Activated gamma-delta T cell (primary cell): ENCODE data around the gene SLF2.

ENCODE experiments used
- DNase-seq: peaks from one replicate; lab custom pipeline; 2025; lab: John Stamatoyannopoulos, UW

The SLF2 gene

DNA sequence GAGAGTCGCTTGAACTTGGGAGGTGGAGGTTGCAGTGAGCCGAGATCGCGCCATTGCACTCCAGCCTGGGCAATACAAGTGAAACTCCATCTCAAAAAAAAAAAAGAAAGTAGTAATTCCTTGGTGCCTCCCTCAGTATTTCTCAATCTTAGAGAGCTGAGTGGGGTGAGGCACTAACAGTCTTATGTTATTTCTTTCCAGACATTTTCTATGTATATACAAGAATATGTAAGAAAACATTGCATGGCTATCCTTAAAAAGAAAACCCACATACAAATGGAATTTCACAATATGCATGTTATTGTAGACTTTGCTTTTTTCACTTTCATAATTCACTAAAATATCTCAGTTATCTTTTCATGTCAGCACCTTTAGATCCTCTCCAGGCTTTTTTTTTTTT is 13.6 kb upstream of the SLF2 start:
- no peak for DNase-seq

DNA sequence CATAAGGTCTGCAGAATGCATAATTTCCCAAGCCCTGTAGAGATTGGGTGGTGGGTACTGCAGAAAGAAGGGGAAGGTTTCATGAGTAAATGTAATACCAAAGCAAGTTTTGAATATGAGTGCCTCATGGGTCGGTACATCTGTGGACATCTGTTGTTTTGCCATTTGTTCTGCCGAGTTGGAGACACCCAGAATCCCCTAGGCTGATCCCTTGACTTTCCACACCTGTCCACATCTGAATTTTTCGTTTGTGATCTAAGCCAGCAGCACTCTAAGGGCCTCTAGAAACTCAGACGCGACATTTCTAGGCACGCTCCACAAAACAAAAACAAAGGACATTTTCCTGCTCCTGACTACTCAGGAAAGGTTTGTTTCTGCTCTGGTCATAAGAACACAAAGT is 11.7 kb upstream of the SLF2 start:
- no peak for DNase-seq

DNA sequence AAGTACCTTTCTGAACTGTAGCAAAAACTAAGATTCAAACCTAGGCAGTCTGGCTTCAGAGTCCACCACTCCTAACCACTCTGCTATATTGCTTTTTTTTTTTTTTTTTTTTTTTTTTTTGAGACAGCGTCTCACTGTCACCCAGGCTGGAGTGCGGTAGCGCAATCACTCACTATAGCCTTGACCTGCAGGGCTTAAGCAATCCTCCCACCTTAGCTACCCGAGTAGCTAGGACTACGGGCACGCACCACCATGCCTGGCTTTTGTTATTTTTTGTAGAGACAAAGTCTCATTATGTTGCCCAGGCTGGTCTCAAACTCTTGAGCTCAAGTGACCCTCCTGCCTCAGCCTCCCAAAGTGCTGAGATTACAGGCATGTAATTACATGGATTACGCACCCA is 10.1 kb upstream of the SLF2 start:
- no peak for DNase-seq

DNA sequence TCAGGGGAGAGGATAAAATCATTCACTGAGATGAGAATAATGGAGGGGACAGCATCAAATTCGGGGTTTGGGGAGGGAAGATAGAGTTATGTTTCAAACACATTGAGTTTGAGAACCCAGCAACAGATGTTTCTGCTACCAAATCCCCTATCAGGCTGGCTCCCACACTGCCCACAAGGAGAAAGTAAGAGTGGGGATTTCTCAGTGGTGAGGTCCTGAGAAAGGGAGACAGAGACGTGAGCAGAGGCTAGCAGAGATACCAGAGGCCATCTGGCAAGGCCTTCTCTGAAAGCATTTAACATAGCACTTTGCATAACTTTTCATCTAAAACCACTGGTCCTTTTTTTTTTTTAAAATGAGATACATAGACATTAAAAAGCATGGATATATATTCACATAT is 7.8 kb upstream of the SLF2 start:
- DNase-seq: no peak

DNA sequence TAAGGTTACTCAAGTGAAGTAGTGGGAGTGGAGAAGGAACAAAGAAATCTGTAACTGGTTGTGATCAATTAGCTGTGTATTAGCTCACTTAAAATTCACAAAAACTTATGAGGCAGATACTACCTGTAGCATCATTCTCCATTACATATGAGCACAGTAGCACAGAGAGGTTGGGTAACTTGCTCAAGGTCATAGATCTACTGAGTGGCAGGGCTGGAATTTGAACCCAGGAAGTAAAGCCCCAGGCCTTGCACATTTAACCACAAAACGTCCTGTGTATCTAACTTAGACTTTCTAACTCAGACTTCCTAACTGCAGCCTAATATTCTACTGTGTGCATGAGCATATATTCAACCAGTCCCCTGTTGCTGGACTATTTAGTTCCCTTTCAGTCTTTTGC is 5.6 kb upstream of the SLF2 start:
- no peak for DNase-seq

DNA sequence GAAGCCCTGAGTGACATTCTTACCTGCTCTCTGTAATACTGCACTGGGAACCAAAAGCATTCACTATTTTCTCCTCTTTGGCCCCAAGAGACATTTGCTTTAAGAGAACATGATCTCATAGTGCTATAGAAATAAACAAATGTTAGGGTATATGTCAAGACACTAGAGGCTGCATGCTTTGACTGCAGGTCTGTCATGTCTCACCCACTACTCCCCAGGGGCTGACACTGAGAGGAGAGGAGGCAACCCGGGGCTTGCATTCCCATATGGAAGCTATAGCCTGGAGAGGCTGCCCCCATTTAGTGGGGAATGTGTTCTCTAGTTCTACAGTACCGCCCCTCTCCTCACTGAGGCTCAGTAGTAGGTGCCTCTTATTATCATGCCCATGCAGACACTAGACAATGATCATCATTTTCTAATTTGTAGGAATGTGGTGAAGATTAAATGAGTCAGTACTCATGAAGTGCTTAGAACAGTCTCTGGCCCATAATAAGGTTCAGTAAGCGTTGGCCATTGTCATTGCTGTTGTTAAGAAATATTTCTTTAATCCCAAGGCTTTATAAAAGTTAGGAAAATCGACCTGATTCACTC is 4.9 kb upstream of the SLF2 start:
- no peak for DNase-seq

DNA sequence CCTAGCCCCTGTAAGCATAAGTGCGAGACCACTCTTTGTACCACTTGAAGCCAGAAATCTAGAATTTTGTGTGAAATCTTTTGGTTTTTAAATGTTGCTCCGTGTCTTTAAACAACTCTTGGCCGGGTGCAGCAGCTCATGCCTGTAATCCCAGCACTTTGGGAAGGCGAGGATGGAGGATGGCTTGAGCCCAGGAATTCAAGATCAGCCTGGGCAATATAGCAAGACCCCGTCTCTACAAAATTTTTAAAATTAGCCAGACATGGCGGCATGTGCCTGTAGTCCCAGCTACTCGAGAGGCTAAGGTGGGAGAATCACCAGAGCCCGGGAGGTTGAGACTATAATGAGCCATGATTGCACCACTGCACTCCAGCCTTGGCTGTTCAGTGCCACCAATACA is 4.4 kb upstream of the SLF2 start:
- DNase-seq: no peak

DNA sequence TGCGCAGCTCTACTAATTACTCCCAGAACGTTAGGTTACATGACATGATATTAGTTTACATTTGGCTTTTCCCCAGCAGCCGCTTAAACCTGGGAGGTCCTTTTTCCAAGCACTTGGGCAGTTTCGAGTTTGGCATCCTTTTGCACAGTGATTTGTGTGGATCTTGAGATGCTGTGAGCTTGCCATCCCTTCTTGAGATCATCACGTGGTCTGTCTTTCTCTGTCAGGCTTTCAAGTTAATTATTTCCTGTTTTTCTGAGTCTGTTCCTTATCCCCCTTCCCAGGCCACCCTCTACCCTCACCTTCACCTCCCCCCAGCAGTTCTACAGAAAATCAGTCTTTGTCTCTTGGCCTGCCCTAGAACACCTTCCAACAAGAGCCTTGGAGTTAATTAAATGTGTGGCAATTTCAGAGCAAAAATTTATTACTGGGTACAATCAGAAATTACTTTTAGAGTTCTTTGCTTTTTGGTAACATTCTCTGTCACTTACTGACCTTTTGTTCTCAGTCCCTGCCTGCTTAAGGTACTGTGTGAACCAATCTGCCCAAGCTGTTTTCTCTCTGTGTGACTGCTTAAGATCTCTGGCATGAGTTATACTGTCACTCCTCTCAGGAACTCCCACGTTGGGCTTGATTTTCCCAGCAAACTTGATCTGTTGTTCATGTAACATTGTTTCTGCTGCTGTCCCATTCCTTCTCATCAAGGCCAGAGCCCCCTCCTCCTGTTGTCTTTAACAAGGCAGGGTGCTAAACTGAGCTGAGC is 3.1 kb upstream of the SLF2 start:
- no peak for DNase-seq

DNA sequence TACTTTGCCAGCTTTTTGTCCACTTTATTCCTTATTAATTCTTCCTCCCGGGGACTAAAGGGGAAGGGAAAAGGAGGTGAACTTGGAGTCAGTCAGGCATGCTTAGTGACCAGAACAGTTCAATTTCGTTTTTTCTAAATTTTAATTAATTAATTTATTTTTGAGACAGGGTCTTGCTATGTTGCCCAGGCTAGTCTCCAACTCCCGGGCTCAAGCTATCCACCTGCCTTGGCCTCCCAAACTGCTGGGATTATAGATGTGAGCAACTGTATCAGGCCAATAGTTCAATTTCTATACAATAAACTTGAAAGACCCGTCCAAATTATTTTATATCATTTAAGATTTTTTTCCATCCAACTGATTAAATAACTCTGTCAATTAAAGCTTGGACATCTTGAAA is 1.3 kb upstream of the SLF2 start:
- no peak for DNase-seq

DNA sequence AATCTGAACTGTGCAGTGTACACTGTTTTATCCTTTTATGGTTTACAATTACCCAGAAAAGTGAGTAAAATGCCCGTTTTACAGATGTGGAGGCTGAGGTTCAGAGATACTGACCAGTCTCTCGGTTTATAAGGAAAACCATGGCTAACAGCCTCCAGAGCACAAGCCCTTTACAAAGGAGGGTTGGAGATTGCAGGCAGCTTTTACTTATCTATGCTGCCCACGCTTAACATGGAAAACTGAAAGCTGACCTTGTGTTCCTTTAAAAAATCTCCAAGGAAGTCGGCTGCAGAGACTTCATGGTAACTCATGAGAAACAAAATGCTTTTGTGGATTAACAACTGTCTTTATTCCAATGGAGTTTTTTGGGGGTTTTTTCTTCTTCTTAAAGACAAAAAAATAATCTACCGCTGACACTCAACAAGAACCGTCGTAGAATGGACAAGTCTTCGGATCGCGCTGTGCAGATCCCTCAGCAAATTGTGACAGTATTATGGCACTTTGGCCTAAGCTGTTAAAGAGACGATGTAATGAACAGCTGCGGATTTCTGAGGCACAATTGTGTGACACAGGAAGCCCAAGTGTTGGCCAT is 654 bp upstream of the SLF2 start:
- DNase-seq: no peak

DNA sequence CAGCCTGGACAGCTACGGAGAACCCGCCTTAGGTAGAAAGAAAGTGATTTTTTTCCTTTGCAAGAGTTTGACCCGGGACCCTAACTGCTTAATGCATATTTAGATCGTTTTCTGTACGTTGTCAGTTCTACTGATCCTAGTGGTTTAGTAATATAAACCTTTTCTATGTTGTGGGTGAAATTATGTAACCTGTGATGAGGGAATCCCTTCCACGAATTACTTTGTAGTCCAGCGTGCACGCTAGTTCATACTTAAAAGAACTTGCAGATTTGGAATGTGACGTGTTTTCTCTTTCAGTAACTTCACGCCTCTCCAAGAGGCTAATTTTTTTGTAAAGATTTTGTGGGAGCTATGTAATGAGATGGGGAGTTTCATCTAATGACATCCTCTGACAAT is 705 bp downstream of the SLF2 start:
- DNase-seq: no peak

DNA sequence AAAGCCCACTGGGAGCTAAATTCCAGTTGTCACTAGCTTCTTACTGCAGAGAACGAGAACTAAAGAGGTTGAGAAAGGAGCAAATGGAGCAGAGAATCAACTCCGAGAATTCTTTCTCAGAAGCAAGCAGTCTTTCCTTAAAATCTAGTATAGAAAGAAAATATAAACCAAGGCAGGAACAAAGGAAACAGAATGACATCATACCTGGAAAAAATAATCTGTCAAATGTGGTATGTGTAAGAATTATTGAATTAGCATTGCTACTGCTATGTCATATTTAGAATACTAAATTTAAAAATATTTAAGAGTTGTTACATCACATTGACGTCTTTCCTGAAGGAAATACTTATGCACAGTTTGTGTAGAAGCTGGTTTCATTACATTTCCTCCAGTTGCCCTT is 4.3 kb downstream of the SLF2 start:
- no peak for DNase-seq

DNA sequence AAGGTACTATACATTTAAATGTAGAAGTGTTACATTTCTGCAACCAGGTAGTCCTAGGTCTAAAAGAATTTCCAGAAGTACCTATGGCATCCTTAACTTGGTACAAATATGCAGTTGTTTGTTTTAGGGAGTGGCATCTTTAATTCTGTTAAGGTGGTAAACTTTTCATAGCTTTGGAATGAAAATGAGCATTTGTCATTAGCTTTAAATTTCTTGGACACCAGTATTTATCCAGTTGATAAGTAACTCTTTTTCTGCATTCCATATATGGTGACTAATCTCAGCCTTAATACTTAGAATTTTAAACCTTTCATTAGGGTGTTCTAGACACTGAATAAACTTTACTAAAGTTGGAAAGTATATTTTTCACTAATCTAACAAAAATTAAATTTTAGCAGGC is 10.8 kb downstream of the SLF2 start:
- no peak for DNase-seq

DNA sequence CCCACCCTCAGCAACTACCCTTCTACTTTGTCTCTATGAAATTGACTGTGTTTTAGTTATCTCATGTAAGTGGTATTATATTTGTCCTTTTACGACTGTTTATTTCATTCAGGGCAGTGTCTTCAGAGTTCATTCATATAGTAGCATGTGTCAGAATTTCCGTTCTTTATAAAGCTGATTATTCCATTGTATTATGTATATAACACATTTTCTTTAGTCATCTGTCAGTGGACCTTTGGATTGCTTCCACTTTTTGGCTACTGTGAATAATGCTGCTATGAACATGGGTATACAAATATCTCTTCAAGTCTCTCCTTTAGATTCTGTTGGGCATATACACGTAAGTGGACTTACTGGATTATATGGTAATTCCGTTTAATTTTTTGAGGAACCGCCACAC is 14.5 kb downstream of the SLF2 start:
- no peak for DNase-seq

DNA sequence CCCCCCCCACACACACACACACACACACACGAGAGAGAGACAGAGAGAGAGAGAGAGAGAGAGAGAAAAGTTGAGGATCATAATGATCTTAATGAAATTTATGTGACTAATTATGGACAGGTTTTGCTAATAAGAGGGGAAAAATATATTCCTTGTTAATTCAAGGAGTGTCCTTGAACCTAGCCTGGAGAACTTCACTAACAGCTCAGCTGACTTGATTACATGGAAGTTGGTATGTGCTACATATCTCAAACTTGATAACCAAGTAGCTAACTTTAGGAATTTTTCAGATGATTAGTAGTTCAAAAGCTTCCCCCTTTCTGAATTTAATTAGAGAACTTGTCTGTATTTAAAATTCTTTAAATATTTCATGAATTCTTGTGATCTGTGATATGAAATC is 15.3 kb downstream of the SLF2 start:
- no peak for DNase-seq

DNA sequence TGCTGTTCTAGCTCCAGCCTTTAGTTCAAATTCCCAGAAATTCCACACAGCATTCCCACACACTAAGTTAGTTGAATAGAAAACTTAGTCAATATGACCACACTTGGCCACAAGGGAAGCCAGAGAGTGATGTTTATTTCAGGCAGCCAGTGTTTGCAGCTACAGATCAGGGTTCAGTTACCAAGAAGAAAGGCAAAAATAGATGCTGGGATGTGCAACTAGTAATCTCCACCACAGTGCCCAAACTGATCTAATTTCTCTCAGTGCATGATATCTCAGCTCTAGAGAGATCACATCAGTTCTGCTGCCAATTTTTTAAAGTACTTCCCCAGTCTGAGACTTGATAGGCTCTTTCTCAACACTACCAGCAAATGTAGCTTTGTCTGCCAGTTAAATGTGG is 17.6 kb downstream of the SLF2 start:
- no peak for DNase-seq

DNA sequence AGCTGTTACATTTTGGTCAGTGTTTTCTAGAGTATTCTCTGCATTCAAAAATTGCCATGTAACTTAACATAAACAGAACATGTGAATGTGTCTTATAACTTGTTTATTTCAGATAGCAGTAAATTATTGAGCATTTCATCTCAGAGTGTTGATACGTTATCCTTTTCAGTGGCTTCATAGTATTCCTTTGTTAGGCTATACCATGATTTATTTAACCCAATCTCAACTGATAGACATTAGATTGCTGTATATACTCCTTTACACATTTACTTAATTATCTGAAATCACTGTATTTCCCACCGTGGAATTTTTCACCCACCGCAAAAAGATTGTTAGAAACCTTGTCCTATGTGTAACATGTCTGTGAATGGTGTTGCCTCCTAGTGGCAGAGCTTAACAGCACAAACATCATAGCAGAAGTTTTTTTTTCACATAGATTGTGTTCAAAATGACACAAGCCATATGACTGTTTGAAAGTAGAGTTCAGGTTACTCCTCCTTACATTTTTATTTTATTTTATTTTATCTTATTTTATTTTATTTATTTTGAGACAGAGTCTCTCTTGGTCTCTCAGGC is 21.4 kb downstream of the SLF2 start:
- DNase-seq: no peak

DNA sequence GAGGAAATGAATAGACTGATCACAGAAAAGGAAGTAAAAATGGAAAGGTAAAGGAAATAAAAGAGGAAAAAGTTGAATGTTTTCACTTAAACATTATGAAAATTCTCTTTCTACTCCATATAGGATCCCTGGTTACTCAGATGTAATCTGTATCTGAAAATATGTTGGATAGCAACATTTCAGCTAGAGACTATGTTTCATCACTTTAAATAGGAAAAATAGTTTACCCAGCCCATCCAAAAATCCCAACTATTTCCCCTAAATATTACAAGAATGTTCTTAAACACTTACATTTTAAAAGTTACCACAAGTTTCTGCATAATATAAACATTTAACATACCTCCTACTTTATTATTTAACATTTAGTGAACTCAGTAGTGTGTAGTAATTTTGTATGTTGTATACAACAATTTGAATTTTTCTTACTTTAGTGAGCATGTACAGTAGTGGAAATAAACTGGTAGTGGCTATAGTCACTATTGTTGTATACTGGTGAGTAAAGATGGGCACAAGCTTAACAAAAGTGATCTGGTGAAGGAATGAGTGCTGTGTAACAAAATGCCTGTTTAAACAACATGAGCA is 27.1 kb downstream of the SLF2 start:
- DNase-seq: no peak

DNA sequence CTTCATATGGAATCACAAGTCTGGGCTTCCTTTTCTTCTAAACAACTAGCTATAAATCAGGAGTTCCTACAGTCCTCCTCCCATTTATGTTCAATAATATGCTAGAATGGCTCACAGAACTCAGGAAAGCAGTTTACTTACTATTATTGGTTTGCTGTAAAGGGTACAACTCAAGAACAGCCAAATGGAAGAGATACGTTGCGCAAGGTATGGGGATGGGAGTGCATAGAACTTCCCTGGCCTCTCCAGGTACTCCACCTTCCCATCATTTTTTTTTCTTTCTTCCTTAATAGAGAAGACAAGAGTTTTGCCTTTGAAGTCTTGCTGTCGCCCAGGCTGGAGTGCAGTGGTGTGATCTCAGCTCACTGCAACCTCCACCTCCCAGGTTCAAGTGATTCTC is 29.5 kb downstream of the SLF2 start:
- DNase-seq: no peak

DNA sequence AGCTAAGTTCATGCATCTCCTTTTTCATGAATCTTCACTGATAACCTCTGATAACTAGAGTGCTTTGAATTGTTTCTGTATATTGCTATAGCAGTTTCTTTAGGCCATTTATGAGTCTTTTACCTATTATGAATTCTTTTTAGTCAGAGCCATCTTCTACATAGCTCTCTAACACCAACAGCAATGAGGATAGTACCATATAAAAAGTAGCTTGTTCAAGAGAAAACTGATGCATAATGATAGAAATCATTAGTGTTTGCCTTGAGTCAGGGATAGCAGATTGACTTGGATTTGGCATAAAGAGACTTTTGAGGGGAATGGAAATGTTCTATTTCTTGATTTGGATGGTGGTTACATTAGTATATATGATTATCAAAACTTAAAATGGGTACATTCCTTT is 30.7 kb downstream of the SLF2 start:
- no peak for DNase-seq

DNA sequence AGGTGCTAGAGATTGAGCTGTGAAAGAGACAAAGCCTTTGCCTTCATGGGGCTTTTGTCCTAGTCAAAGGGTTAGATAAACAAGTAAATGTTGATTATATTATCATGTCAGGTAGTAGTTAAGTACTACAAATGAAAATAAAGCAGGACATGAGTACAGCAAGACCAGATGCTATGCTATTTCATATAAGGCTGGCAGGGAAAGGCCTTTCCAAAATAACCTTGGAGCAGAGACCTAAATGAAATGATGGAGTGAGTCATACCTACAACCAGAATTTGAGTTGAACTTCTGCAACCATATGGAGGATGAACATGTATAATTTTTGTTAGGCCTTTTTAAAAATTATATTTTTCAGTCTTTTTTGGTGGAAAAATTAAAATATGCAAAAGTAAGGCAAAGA is 33.0 kb downstream of the SLF2 start:
- no peak for DNase-seq

DNA sequence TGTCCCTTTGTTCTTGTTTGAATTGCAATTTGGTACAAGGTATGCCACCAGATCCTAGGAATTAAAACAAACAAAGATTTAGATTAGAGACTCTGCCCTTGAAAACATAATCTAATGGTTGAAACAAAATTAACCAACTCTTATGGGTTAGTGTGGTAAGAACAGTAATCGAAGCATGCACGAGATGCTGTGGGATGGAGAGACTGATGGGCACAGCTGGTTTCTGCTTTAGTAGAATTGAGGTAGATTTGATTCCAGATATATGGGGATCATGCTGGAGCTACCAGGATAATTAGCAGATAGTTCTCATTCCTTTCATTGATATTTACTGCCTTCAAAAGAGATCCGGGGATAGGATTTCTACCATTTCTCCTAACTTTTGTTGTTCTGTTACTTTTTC is 36.2 kb downstream of the SLF2 start:
- DNase-seq: no peak

DNA sequence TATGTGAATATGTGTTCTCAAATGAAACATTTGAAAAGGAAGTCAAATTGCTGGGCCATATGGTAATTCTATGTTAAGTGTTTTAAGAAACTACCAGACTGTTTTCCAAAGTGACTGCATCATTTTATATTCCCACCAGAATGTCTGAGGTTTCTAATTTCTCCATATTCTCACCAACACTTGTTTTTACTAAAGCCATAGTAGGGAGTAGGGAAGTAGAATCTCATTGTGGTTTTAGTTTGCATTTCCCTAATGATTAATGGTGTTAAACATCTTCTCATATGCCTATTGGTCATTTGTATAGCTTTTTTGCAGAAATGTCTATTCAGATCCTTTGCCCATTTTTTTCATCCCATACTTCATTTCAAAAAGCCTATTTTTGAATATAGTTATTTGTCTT is 47.5 kb downstream of the SLF2 start:
- DNase-seq: no peak
